SK-N-SH (cell line): ENCODE data around the gene GOLGA8M.
"Not testable (repeated sequence)": the region's sequence is repeated elsewhere in the genome, so short reads cannot be mapped to it uniquely, and the experiment has no call there.

ENCODE experiments used
- EZH2phosphoT487 ChIP-seq: fragments of 200-600 bp; sonication (generic); IDR thresholded peaks from 2 replicates; pipeline ENCODE4 v1.6.1; 2017; ENCODE audit warnings: low read depth, mixed run types, mild to moderate bottlenecking, antibody characterized with exemption, moderate library complexity, borderline replicate concordance
- SMC3 ChIP-seq: IDR thresholded peaks from 2 replicates; pipeline ENCODE4 v1.6.1; 2012; ENCODE audit warnings: low read depth, low read length, improper control_type of control experiment
- TAF1 ChIP-seq: IDR thresholded peaks from 2 replicates; pipeline ENCODE4 v1.6.1; 2012; ENCODE audit warnings: low read depth, mild to moderate bottlenecking, low read length, moderate library complexity, borderline replicate concordance
- YY1 ChIP-seq: IDR thresholded peaks from 2 replicates; pipeline ENCODE4 v1.4.0; 2012; ENCODE audit warnings: low read depth, mild to moderate bottlenecking
- TF ChIP-seq, protein P1 (sequence below): fragments of 200-600 bp; sonication (generic); IDR thresholded peaks from 2 replicates; pipeline ENCODE4 v1.6.1; 2017; ENCODE audit warnings: antibody characterized with exemption, mild to moderate bottlenecking, moderate library complexity

DNA sequence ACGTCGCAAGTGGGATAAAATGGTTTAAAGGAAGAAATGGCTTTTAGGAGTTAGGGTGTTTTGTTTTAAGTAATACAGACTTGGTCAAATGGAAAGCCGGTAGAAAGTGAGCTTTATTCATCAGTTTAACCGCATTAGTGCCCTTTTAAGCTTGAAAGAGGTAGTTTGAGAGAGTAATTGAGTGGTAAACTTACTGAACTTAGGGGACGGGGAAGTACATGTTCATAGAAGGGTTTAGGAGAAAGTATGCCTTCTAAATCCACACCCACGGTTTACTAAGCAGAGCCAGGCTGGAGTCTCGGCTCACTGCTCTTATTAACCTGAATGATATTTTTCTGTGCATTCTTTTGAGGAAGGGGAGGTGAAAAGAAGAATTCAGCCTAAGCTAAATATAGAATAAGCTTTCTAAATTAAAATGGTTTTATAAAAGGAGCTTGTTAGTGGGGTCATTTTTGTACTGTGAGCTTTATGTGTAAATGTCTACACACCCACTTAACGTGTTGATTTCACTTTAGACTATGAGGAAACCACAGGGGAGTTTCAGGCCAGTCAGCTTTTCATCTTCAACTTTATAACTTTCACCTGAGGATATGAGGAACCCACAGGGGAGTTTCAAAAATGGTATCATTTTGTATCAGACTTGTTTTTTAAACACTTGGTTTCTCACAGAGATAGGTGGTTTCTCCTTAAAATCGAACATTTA lies 26.5 kb upstream of the GOLGA8M start:
- TF ChIP-seq TAF1, SMC3, EZH2phosphoT487, YY1: not testable (repeated sequence)
- TF ChIP-seq, protein P1, sequence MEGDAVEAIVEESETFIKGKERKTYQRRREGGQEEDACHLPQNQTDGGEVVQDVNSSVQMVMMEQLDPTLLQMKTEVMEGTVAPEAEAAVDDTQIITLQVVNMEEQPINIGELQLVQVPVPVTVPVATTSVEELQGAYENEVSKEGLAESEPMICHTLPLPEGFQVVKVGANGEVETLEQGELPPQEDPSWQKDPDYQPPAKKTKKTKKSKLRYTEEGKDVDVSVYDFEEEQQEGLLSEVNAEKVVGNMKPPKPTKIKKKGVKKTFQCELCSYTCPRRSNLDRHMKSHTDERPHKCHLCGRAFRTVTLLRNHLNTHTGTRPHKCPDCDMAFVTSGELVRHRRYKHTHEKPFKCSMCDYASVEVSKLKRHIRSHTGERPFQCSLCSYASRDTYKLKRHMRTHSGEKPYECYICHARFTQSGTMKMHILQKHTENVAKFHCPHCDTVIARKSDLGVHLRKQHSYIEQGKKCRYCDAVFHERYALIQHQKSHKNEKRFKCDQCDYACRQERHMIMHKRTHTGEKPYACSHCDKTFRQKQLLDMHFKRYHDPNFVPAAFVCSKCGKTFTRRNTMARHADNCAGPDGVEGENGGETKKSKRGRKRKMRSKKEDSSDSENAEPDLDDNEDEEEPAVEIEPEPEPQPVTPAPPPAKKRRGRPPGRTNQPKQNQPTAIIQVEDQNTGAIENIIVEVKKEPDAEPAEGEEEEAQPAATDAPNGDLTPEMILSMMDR, result not testable (repeated sequence)
